OCI-M2 (cell line): ENCODE measurements around the gene FOXO6.

ENCODE experiments used
- DNase-seq: peaks from one replicate; lab custom pipeline; 2025; ENCODE audit not compliant: unreplicated experiment; lab: John Stamatoyannopoulos, UW

FOXO6 gene

GRCh38 chr1:41364442-41365319 is 3.4 kb downstream of the FOXO6 start:
- DNase-seq, result no peak

- no peak for DNase-seq
Measured at GRCh38 chr1:41365320-41365633, 4.0 kb downstream of the FOXO6 start.

- DNase-seq, result no peak
Measured at GRCh38 chr1:41365772-41366454, 4.7 kb downstream of the FOXO6 start.

GRCh38 chr1:41366455-41367287 is 5.4 kb downstream of the FOXO6 start:
- DNase-seq, result no peak

- no peak for DNase-seq
Measured at GRCh38 chr1:41367288-41367642, 6.0 kb downstream of the FOXO6 start.

- DNase-seq, result no peak
Measured at GRCh38 chr1:41368366-41368765, 7.1 kb downstream of the FOXO6 start.

GRCh38 chr1:41368801-41369200 is 7.6 kb downstream of the FOXO6 start:
- DNase-seq, result no peak

- no peak for DNase-seq
Measured at GRCh38 chr1:41369531-41369930, 8.3 kb downstream of the FOXO6 start.

- no peak for DNase-seq
Measured at GRCh38 chr1:41370225-41370624, 9.0 kb downstream of the FOXO6 start.

GRCh38 chr1:41370756-41371420 is 9.7 kb downstream of the FOXO6 start:
- DNase-seq, result no peak

GRCh38 chr1:41371630-41372599 is 10.7 kb downstream of the FOXO6 start:
- no peak for DNase-seq

- DNase-seq, result no peak
Measured at GRCh38 chr1:41372600-41372993, 11.4 kb downstream of the FOXO6 start.

- DNase-seq, result no peak
Measured at GRCh38 chr1:41373373-41373772, 12.1 kb downstream of the FOXO6 start.

- DNase-seq, result no peak
Measured at GRCh38 chr1:41374711-41375110, 13.5 kb downstream of the FOXO6 start.

- no peak for DNase-seq
Measured at GRCh38 chr1:41377397-41377796, 16.2 kb downstream of the FOXO6 start.

GRCh38 chr1:41378222-41378621 is 17.0 kb downstream of the FOXO6 start:
- no peak for DNase-seq

- no peak for DNase-seq
Measured at GRCh38 chr1:41378999-41379737, 17.9 kb downstream of the FOXO6 start.

- DNase-seq, result no peak
Measured at GRCh38 chr1:41379738-41380130, 18.5 kb downstream of the FOXO6 start.

GRCh38 chr1:41380195-41380594 is 19.0 kb downstream of the FOXO6 start:
- no peak for DNase-seq
